Measurements from ENCODE around the gene RIPOR3.

DNA sequence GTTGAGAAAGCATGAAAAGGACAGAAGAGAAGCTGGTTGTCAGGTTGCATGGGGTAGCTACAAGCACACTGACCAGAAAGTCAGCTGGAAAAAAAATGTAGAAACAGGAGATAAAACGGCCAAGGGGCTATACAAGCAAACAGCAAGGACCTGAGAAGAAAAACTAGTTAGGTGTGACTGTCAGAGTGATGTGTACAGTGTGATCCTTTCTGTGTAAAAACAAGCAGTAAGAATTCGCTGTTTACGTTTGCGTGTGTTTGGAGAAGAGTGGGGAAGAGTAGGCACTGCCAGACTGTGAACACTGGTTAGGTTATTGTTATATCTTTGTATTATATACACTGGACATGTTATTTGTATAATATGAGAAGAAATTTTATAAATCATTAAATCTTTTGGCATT, 153.1 kb downstream of the RIPOR3 start:
- TF ChIP-seq, protein P1, sequence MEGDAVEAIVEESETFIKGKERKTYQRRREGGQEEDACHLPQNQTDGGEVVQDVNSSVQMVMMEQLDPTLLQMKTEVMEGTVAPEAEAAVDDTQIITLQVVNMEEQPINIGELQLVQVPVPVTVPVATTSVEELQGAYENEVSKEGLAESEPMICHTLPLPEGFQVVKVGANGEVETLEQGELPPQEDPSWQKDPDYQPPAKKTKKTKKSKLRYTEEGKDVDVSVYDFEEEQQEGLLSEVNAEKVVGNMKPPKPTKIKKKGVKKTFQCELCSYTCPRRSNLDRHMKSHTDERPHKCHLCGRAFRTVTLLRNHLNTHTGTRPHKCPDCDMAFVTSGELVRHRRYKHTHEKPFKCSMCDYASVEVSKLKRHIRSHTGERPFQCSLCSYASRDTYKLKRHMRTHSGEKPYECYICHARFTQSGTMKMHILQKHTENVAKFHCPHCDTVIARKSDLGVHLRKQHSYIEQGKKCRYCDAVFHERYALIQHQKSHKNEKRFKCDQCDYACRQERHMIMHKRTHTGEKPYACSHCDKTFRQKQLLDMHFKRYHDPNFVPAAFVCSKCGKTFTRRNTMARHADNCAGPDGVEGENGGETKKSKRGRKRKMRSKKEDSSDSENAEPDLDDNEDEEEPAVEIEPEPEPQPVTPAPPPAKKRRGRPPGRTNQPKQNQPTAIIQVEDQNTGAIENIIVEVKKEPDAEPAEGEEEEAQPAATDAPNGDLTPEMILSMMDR (IDR thresholded peaks at IDR 0.05; ENCODE audit: insufficient read depth, low read length, poor library complexity, severe bottlenecking), result no peak
- no peak for TF ChIP-seq EZH2phosphoT487 (conservative IDR thresholded peaks at IDR 0.05; ENCODE audit: low read length)
